Stimulated activated CD4-positive, alpha-beta T cell treated with anti-CD3 and anti-CD28 coated beads, Interleukin-1b, Interleukin-23, amount 100 ng/mL, for 48 hours (primary cell): ENCODE data around the gene SPATA7.
A peak's percentile ranks its signal among the peaks of the same experiment; 100 is the strongest.
"Not testable (repeated sequence)": the region's sequence is repeated elsewhere in the genome, so short reads cannot be mapped to it uniquely, and the experiment has no call there.

ENCODE experiments used
- DNase-seq: peaks from one replicate; pipeline ENCODE4 v3.0.0-alpha.2; 2020

Gene SPATA7, protein sequence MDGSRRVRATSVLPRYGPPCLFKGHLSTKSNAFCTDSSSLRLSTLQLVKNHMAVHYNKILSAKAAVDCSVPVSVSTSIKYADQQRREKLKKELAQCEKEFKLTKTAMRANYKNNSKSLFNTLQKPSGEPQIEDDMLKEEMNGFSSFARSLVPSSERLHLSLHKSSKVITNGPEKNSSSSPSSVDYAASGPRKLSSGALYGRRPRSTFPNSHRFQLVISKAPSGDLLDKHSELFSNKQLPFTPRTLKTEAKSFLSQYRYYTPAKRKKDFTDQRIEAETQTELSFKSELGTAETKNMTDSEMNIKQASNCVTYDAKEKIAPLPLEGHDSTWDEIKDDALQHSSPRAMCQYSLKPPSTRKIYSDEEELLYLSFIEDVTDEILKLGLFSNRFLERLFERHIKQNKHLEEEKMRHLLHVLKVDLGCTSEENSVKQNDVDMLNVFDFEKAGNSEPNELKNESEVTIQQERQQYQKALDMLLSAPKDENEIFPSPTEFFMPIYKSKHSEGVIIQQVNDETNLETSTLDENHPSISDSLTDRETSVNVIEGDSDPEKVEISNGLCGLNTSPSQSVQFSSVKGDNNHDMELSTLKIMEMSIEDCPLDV

GRCh38 chr14:88385212-88386101 is at the start of gene SPATA7:
Gene SPATA7, plus strand, starts transcription at chr14:88385657. Its CDS starts 162 bp downstream, at chr14:88385819.
- peak; percentile 86 for DNase-seq

DNA sequence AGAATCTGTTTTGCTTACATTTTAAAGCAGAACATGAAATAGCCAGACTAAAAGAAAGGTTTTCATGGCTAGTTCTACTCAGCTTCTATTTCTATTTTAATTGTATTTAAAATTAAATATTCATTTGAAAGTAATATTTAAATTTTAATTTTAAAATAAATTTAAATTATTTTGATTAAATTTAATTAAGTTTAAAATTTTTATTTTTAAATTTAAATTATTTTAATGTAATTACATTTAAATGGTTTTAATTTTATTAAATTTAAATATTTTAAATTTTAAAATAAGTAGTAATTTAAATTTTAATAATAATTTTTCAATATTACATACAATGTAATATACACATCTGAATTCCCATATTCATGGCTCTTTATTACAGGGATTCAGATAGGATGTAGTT is 45.1 kb upstream of the SPATA7 start:
- DNase-seq, result no peak

GRCh38 chr14:88342980-88343379 is 42.5 kb upstream of the SPATA7 start:
- no peak for DNase-seq

- DNase-seq, result no peak
Observed at GRCh38 chr14:88346048-88346639, 39.3 kb upstream of the SPATA7 start.

- no peak for DNase-seq
Observed at GRCh38 chr14:88348546-88348945, 36.9 kb upstream of the SPATA7 start.

- DNase-seq, result no peak
Observed at GRCh38 chr14:88351966-88352691, 33.3 kb upstream of the SPATA7 start.

GRCh38 chr14:88352698-88353097 is 32.8 kb upstream of the SPATA7 start:
- DNase-seq, result no peak

GRCh38 chr14:88354358-88354757 is 31.1 kb upstream of the SPATA7 start:
- no peak for DNase-seq

DNA sequence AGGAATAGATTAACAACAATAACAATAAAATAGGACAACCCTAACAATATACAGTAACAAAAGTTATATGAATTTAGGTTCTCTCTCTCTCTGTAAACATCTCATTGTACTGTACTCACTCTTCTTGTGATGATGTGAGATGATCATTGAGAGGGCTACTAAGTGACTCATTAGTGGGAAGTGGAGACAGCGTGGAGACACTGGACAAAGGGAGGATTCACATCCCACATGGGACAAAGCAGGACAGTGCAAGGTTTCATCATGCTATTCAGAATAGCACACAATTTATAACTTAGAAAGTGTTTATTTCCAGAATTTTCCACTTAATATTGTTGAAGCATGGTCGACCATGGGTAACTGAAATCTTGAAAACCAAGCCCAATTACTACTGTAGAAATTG is 26.0 kb upstream of the SPATA7 start:
- no peak for DNase-seq

- DNase-seq, result no peak
Observed at GRCh38 chr14:88363644-88364043, 21.8 kb upstream of the SPATA7 start.

GRCh38 chr14:88364710-88365413 is 20.6 kb upstream of the SPATA7 start:
- DNase-seq, result no peak

DNA sequence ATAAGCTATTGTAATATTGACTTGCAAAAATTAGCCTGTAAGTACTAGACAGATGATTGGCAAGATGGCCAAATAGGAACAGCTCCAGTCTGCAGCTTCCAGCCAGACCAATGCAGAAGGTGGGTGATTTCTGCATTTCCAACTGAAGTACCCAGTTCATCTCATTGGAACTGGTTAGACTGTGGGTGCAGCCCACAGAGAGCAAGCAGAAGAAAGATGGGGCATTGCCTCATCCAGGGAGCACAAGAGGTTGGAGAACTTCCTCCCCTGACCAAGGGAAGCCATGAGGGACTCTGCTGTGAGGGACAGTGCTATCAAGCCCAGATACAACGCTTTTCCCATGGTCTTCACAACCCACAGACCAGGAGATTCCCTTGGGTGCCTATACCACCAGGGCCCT is 16.0 kb upstream of the SPATA7 start:
- DNase-seq, result no peak

DNA sequence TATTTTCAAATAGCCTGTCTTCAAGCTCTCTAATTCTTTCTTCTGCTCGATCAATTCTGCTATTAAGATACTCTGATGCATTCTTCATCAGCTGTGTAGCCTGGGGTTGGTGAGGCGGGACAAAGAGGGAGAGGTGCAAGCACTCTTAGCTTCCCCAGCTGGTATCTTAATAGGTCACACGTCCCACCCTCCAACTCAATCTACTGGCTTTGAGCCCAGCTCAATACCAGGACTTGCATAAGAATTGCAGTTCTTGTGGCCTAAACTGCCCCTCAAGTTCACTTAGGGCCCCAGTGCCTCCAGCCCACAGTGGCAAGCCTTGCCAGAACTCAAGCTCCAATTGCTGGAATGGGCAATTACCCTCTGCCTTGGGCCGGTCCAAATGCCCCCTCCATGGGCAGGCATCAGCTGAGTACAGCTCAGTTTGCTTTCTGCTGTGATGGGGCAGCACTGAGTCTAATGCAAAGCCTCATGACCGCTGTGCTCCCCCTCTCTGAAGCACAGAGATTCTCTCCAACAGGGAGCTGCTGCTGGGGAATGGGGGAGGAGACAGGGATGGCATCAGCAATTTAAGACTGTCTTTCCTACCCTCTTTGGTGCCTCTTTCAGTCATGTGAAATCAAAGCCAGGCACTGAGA is 5.6 kb upstream of the SPATA7 start:
- no peak for DNase-seq

DNA sequence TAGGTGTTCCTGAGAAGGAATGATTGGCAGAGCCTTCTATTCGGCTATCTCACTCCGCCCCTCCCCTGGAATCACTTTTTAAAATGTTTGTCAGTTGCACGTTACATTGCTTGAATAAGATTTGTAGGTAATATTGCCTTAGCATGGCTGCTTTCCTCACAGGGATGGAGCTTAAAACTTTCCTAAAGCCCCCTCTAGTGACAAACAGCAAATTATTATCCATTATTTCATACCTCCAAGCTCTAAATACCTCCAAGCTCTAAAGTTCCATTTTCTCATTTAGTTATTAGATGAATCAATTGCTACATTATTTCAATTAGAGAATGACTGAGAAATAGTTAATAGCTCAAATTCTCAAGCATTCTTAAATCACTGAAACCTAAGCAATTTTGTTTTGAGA is 5.1 kb upstream of the SPATA7 start:
- DNase-seq, result no peak

- DNase-seq, result not testable (repeated sequence)
Observed at GRCh38 chr14:88381634-88382033, 3.8 kb upstream of the SPATA7 start.

- DNase-seq, result no peak
Observed at GRCh38 chr14:88384718-88385117, 739 bp upstream of the SPATA7 start.

- no peak for DNase-seq
Observed at GRCh38 chr14:88386256-88386794, 868 bp downstream of the SPATA7 start.

GRCh38 chr14:88388741-88389282 is 3.4 kb downstream of the SPATA7 start:
- DNase-seq, result no peak

DNA sequence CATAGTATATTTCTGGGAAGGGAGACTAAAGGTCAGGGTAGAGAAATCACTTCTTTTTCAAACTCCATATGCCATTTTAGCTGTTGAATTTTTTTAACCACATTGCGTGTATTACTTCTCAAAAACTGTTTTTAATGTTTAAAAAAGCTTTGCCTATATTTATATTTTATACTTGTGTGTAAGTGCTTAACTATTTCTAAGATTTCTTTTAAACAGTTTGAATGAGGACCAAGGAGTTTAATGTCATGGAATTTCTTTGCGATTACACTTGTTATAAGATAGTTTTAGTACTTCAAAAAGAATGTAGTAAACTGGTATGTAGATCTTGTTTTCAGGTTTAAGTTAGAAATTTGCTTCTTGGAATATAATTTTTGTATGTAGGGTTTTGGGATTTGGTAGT is 7.2 kb downstream of the SPATA7 start:
- no peak for DNase-seq

GRCh38 chr14:88411039-88411438 is 25.6 kb downstream of the SPATA7 start:
- no peak for DNase-seq

DNA sequence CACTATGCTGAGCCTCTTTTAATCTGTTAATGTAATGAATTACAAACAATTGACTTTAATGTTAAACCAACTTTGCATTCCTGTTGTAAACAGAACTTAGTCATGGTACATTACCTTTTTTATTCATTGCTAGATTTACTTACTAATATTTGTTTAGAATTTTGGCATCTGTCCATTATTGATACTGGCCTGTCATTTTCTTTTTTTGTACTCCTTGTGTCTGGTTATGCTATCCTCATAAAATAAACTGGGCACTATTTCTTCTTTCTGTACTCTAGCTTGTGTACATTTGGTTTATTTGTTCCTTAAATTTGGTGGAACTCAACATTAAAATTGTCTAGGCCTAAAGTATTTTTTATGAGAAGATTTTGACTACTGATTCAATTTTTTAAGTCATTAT is 32.1 kb downstream of the SPATA7 start:
- DNase-seq, result no peak
